Type B pancreatic cell (in vitro differentiated cells): ENCODE data around the gene SLC1A2. TPM values are rescaled to one million over a fixed set of nuclear protein-coding genes. Genes with fewer than 3 reads are reported as not detected.

Experiments used
- DNase-seq: peaks from one replicate; pipeline ENCODE4 v3.0.0; 2021; ENCODE audit warnings: mixed read lengths; ENCODE audit not compliant: unreplicated experiment; ENCODE audit errors: extremely low spot score
- H3K27ac Mint-ChIP-seq: 2 replicates; pipeline ENCODE4 v1.8.0; 2021; ENCODE audit warnings: mild to moderate bottlenecking, mixed read lengths
- H3K27me3 Mint-ChIP-seq: 2 replicates; pipeline ENCODE4 v1.8.0; 2021; ENCODE audit warnings: mixed read lengths
- H3K36me3 Mint-ChIP-seq: 2 replicates; pipeline ENCODE4 v1.8.0; 2021; ENCODE audit warnings: mixed read lengths
- H3K4me1 Mint-ChIP-seq: one replicate; pipeline ENCODE4 v1.8.0; 2021; ENCODE audit warnings: mixed read lengths; ENCODE audit not compliant: unreplicated experiment
- H3K4me3 Mint-ChIP-seq: 2 replicates; pipeline ENCODE4 v1.8.0; 2021; ENCODE audit warnings: mild to moderate bottlenecking, mixed read lengths
- H3K9me3 Mint-ChIP-seq: 2 replicates; pipeline ENCODE4 v1.8.0; 2021; ENCODE audit warnings: mixed read lengths
- CTCF ChIP-seq: fragments of 200-600 bp; sonication (generic); conservative IDR thresholded peaks from 2 replicates; pipeline ENCODE4 v1.5.0; 2021; ENCODE audit warnings: antibody characterized with exemption, mild to moderate bottlenecking
- total RNA-seq: library from RNA; stranded (reverse); gene quantifications from 2 replicates; pipeline ENCODE4 v1.2.1, GENCODE V29; 2021; ENCODE audit warnings: low replicate concordance

Gene SLC1A2
- total RNA-seq, 1 donor from 2014 or later = 7.4 TPM

- H3K4me3 Mint-ChIP-seq = no peak overlapping the region
- H3K36me3 Mint-ChIP-seq = no peaks in the 10 kb centered on the region
- peaks cover 13% of the 10 kb centered on the region for H3K4me1 Mint-ChIP-seq
- H3K27ac Mint-ChIP-seq = no peak overlapping the region
- DNase-seq = no peak
- no peaks in the 10 kb centered on the region for H3K27me3 Mint-ChIP-seq
- no peak for TF ChIP-seq CTCF
- H3K9me3 Mint-ChIP-seq = no peaks in the 10 kb centered on the region
Observed at GRCh38 chr11:35293035-35293434, 126.3 kb downstream of the SLC1A2 start.

GRCh38 chr11:35292279-35292678 is 127.1 kb downstream of the SLC1A2 start:
- Mint-ChIP-seq H3K27me3 (no peaks in the 10 kb centered on the region), H3K9me3 (no peaks in the 10 kb centered on the region), H3K4me3 (no peak overlapping the region), H3K4me1 (peaks cover 13% of the 10 kb centered on the region), H3K36me3 (no peaks in the 10 kb centered on the region), H3K27ac (no peak overlapping the region)
- DNase-seq = no peak
- no peak for TF ChIP-seq CTCF

- H3K36me3 Mint-ChIP-seq = no peaks in the 10 kb centered on the region
- TF ChIP-seq CTCF = no peak
- H3K4me1 Mint-ChIP-seq = peaks cover 13% of the 10 kb centered on the region
- H3K27ac Mint-ChIP-seq = no peak overlapping the region
- no peaks in the 10 kb centered on the region for H3K9me3 Mint-ChIP-seq
- H3K27me3 Mint-ChIP-seq = no peaks in the 10 kb centered on the region
- DNase-seq = no peak
- no peak overlapping the region for H3K4me3 Mint-ChIP-seq
Observed at GRCh38 chr11:35290876-35291275, 128.5 kb downstream of the SLC1A2 start.

GRCh38 chr11:35289821-35290220 is 129.5 kb downstream of the SLC1A2 start:
- no peak for DNase-seq
- Mint-ChIP-seq H3K4me3 (no peak overlapping the region), H3K27ac (no peak overlapping the region), H3K4me1 (peaks cover 13% of the 10 kb centered on the region), H3K36me3 (no peaks in the 10 kb centered on the region), H3K27me3 (no peaks in the 10 kb centered on the region), H3K9me3 (no peaks in the 10 kb centered on the region)
- TF ChIP-seq CTCF = no peak

- no peak overlapping the region for H3K27ac Mint-ChIP-seq
Observed at GRCh38 chr11:35288817-35289541, 130.4 kb downstream of the SLC1A2 start.

More at GRCh38 chr11:35288817-35289541, 130.4 kb downstream of the SLC1A2 start:
- Mint-ChIP-seq H3K36me3 (no peaks in the 10 kb centered on the region), H3K9me3 (no peaks in the 10 kb centered on the region), H3K4me1 (peaks cover 13% of the 10 kb centered on the region), H3K27me3 (no peaks in the 10 kb centered on the region), H3K4me3 (no peak overlapping the region)
- no peak for TF ChIP-seq CTCF
- DNase-seq = no peak
